Subcutaneous abdominal adipose tissue (tissue), 5 donors: ENCODE data around the gene BCL11A.

Experiments
- H3K27ac ChIP-seq: one replicate; pipeline ENCODE4 v1.7.0; 2013; ENCODE audit warnings: low read depth, mild to moderate bottlenecking, inconsistent platforms, low read length, moderate library complexity
- H3K27me3 ChIP-seq, 5 donors: one replicate each; pipeline ENCODE4 v1.7.0; 2013; ENCODE audit warnings: low read length in 5 of 5, inconsistent platforms in 1 of 5; ENCODE audit not compliant: control insufficient read depth in 5 of 5, insufficient read depth in 4 of 5
- H3K36me3 ChIP-seq, 5 donors: one replicate each; pipeline ENCODE4 v1.7.0; 2013; ENCODE audit warnings: low read length in 5 of 5; ENCODE audit not compliant: control insufficient read depth in 5 of 5, insufficient read depth in 5 of 5
- H3K4me1 ChIP-seq, 5 donors: one replicate each; pipeline ENCODE4 v1.7.0; 2013; ENCODE audit warnings: low read length in 5 of 5, mild to moderate bottlenecking in 3 of 5, moderate library complexity in 1 of 5; ENCODE audit not compliant: control insufficient read depth in 5 of 5, insufficient read depth in 5 of 5
- H3K4me3 ChIP-seq, 5 donors: one replicate each; pipeline ENCODE4 v1.7.0; 2013; ENCODE audit warnings: low read length in 5 of 5, low read depth in 1 of 5
- H3K9ac ChIP-seq, 5 donors: one replicate each; pipeline ENCODE4 v1.7.0; 2013; ENCODE audit warnings: low read length in 5 of 5, mild to moderate bottlenecking in 4 of 5, moderate library complexity in 3 of 5
- H3K9me3 ChIP-seq, 5 donors: one replicate each; pipeline ENCODE4 v1.7.0; 2013; ENCODE audit warnings: low read length in 5 of 5; ENCODE audit not compliant: control insufficient read depth in 5 of 5
- donor health status: healthy.
- donor health status: healthy.
- donor health status: healthy.
- donor health status: healthy.
- donor health status: healthy.

BCL11A gene

DNA sequence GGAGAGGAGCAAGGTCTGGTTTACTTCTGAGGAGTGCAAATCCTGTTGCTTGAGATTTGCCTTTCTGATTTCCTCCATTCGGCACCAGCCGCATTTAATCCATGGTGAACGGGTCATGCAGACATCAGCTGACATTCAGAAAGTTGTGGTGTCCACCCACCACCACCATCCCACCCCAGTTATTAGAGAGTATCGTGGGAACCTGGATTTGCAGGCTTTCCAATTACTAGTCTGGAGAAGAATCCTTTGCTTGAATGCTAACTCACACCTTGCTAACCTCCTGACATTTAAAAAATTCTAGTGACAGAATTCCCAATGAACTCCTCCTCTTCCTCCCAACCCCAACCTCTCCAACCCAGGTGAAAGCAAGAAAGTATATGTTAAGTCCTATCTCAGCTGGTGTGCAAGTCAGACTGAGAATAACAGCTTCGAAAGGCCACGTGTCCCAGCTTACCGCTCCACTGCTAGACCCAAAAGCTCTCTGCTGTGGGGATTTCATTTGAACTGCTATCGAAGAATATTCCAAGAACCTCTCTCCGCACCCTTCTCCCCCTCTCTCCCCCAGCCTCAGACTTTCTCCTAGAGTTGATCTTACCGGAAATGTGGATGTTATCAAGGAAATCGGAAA is 17.7 kb downstream of the BCL11A start:
- Histone ChIP-seq H3K4me1 (no peaks in the 10 kb centered on the region), H3K9me3 (no peaks in the 10 kb centered on the region), H3K36me3 (no peaks in the 10 kb centered on the region), H3K27ac (no peak overlapping the region), H3K9ac (no peak overlapping the region), H3K4me3 (no peak overlapping the region), H3K27me3 (peaks cover 17 to 42% (median 22%) of the 10 kb centered on the region in 5 donors)

- no peak overlapping the region for H3K27ac ChIP-seq
- H3K4me1 ChIP-seq: no peaks in the 10 kb centered on the region
- H3K9me3 ChIP-seq: no peaks in the 10 kb centered on the region
- H3K36me3 ChIP-seq: no peaks in the 10 kb centered on the region
- H3K4me3 ChIP-seq: no peak overlapping the region
- H3K27me3 ChIP-seq: peaks cover 14 to 37% (median 28%) of the 10 kb centered on the region in 5 donors
- no peak overlapping the region for H3K9ac ChIP-seq
Observed at GRCh38 chr2:60534892-60535684, 18.4 kb downstream of the BCL11A start.

- Histone ChIP-seq H3K4me1 (no peaks in the 10 kb centered on the region), H3K27ac (no peak overlapping the region), H3K9me3 (no peaks in the 10 kb centered on the region), H3K27me3 (peaks cover 14 to 42% (median 35%) of the 10 kb centered on the region in 5 donors), H3K36me3 (no peaks in the 10 kb centered on the region), H3K9ac (no peak overlapping the region), H3K4me3 (no peak overlapping the region)
Observed at GRCh38 chr2:60534052-60534685, 19.3 kb downstream of the BCL11A start.

DNA sequence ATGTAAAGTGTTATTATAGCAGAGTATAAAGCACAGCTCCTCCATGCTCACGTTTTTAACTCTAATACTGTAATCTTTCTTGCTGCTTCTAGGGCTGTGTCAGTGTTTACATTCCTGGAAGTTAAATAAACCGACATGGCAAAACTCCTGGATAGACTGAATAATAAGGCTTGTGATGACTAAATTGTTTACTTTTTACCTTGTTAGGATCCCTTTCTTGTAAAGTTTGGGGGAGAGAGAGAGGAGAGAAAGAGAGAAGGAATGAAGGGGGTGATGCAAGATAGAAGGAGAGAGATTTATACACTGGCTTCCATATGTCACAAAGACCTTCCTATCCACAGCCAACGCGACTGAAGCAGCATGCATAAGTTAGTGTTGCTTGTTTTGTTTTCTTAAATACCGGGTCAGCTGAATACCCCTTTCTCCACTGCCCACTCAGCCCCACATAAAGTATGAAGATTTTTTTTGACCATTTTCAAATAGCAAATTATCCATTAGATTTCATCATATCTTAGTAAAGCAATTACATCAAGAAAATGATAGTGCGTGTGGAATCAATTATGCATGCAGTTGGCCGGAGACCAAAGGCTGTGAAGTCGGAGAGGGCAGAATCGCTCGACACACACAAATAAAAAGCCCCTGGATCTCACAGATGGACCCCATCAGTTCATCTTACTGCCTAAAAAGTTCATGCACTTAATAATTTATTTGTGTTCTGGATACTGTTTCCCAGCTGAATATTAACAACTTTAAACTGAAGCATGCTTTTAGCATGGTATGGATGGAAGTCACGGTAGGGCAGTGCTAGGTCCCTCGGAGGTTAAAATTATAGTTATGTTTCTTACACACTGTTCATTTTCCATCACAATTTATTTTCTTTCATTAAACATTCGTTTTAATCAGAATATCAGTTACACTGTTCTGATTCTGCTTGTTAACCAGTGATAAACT is 20.1 kb downstream of the BCL11A start:
- no peak overlapping the region for H3K4me3 ChIP-seq
- no peaks in the 10 kb centered on the region for H3K36me3 ChIP-seq
- H3K27me3 ChIP-seq: peaks cover 15 to 42% (median 38%) of the 10 kb centered on the region in 5 donors
- no peaks in the 10 kb centered on the region for H3K9me3 ChIP-seq
- no peak overlapping the region for H3K9ac ChIP-seq
- H3K27ac ChIP-seq: no peak overlapping the region
- peaks cover 0 to 4% (median 0%) of the 10 kb centered on the region in 5 donors for H3K4me1 ChIP-seq

- Histone ChIP-seq H3K27me3 (peaks cover 18 to 49% (median 36%) of the 10 kb centered on the region in 5 donors), H3K4me3 (no peak overlapping the region), H3K9me3 (no peaks in the 10 kb centered on the region), H3K9ac (no peak overlapping the region), H3K27ac (no peak overlapping the region), H3K4me1 (peaks cover 0 to 9% (median 0%) of the 10 kb centered on the region in 5 donors), H3K36me3 (no peaks in the 10 kb centered on the region)
Observed at GRCh38 chr2:60532421-60532820, 21.0 kb downstream of the BCL11A start.

DNA sequence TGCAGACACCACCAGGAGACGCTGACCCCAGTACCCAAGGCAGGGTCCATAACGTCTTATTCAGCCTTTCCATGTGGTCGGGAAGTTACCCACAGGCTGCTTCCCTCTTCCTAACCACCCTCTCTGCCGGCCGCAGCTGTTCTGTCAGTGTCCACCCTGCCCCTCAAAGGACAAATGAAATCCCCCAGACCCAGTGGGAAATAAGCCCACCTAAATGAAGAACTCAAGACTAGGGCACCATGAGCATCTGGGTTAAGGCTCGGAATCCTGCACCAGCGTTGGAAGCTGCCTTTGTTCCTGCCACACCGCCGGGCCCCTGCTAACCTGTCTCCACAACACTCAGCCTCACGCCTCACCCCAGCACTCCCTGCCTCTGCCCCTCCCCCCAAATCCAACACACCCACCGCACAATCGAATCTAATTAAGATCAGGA is 21.7 kb downstream of the BCL11A start:
- no peak overlapping the region for H3K27ac ChIP-seq
- H3K4me1 ChIP-seq: peaks cover 0 to 9% (median 0%) of the 10 kb centered on the region in 5 donors

DNA sequence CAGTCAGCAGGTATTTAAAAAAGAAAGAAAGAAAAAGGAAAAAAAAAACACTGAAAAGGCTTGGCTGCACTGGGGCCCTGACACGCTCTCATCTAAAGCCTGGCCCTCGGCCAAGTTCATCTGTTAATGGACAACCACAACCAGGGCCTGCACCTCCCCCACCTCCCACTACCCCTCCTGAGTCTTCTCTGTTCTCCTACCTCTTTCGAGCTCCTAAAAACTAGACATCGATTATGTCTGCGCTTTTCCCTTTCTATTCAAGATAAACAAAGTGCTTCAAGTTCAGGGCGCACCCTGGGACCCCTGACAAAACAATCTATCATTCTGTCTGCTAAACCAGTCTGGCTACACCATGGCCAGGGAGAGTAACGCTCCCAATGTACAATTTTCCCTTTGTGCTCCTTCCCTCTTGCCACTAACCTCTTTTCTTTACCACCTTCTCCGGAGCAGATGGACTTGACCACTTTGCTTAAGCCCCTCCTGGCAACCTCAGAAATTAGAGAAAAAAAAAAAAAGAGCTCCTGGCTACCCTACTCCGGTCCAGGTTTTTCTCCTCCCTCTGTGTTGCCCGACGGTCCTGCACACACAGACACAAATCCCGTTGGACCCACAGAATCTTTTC is 22.7 kb downstream of the BCL11A start:
- no peak overlapping the region for H3K9ac ChIP-seq
- no peaks in the 10 kb centered on the region for H3K9me3 ChIP-seq
- H3K36me3 ChIP-seq: no peaks in the 10 kb centered on the region
- H3K27ac ChIP-seq: no peak overlapping the region
- H3K4me1 ChIP-seq: peaks cover 0 to 9% (median 0%) of the 10 kb centered on the region in 5 donors
- H3K27me3 ChIP-seq: peaks cover 14 to 49% (median 35%) of the 10 kb centered on the region in 5 donors
- no peak overlapping the region for H3K4me3 ChIP-seq

More for the DNA sequence above, 21.7 kb downstream of the BCL11A start:
- H3K36me3 ChIP-seq: no peaks in the 10 kb centered on the region
- H3K4me3 ChIP-seq: no peak overlapping the region
- H3K27me3 ChIP-seq: peaks cover 19 to 49% (median 38%) of the 10 kb centered on the region in 5 donors
- no peaks in the 10 kb centered on the region for H3K9me3 ChIP-seq
- H3K9ac ChIP-seq: no peak overlapping the region

DNA sequence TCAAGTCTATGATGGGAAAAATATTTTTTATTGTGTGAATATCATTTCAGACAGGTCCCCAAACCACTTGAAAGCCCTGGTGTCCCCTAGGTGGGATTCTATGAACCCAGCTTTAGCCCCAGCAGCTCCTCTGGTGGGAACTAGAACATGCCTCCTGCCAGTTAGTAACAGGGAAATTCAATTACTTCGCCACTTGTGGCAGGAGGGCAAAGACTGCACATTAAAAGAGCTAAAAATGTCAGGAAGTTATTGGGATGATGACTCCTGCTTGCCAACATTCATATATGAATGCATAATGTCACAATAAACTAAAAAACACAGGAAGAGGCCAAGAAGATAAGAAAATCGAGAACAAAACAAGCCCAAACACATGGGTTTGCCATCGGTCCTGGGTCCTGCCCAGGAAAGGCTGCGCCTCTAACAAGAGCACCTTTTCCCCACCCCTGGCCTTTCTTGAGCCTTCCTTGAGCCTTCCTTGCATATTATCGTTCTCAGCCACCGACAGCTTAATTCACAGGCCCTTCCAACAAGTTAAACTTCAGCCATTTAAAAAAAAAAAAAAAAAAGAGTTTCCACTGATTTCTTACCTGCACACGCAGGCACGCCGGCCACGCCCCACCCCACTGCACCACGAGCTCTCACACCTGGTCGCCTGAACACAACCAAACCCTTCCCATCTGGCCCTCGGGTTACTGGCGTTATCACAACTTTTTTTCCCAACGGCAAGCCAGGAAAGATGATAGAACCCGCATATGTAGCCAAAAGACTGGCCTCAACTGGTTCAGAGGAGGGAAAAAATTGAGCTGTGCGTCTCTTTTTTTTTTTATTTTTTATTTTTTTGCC is 23.4 kb downstream of the BCL11A start:
- H3K27ac ChIP-seq: no peak overlapping the region
- H3K9ac ChIP-seq: no peak overlapping the region
- no peak overlapping the region for H3K4me3 ChIP-seq
- H3K4me1 ChIP-seq: peaks cover 0 to 9% (median 0%) of the 10 kb centered on the region in 5 donors
- no peaks in the 10 kb centered on the region for H3K36me3 ChIP-seq
- H3K9me3 ChIP-seq: no peaks in the 10 kb centered on the region
- peaks cover 14 to 49% (median 35%) of the 10 kb centered on the region in 5 donors for H3K27me3 ChIP-seq
